NT2/D1 (cell line): ENCODE results near the gene FMN1.
A peak's percentile ranks its signal among the peaks of the same experiment; 100 is the strongest.

Experiments used
- DNase-seq: peaks from one replicate; pipeline ENCODE4 v3.0.0-alpha.2; 2011; ENCODE audit warnings: low read depth, low spot score
- H3K27me3 ChIP-seq: 2 replicates; pipeline ENCODE4 v1.6.0; 2011; ENCODE audit warnings: mild to moderate bottlenecking; ENCODE audit not compliant: insufficient read length, insufficient read depth
- H3K36me3 ChIP-seq: 2 replicates; pipeline ENCODE4 v1.6.1; 2011; ENCODE audit warnings: mild to moderate bottlenecking, low read length, mixed read lengths; ENCODE audit not compliant: insufficient read depth, insufficient read length
- H3K4me1 ChIP-seq: 2 replicates; pipeline ENCODE4 v1.5.1; 2011; ENCODE audit not compliant: insufficient read depth, insufficient read length
- H3K4me3 ChIP-seq: 2 replicates; pipeline ENCODE4 v1.5.1; 2011; ENCODE audit warnings: low read depth; ENCODE audit not compliant: insufficient read length
- H3K9ac ChIP-seq: 2 replicates; pipeline ENCODE4 v1.6.0; 2011; ENCODE audit warnings: low read depth; ENCODE audit not compliant: insufficient read length
- H3K9me3 ChIP-seq: 2 replicates; pipeline ENCODE4 v1.5.1; 2011; ENCODE audit warnings: mild to moderate bottlenecking, low read length; ENCODE audit not compliant: insufficient read depth
- SUZ12 ChIP-seq: IDR thresholded peaks from 2 replicates; pipeline ENCODE4 v1.6.1; 2011; ENCODE audit not compliant: insufficient read length, insufficient read depth; ENCODE audit errors: extremely low read depth
- YY1 ChIP-seq: IDR thresholded peaks from 2 replicates; pipeline ENCODE4 v1.6.1; 2011; ENCODE audit not compliant: insufficient read length, insufficient read depth
- ZNF274 ChIP-seq: IDR thresholded peaks from 2 replicates; pipeline ENCODE4 v1.6.1; 2011; ENCODE audit warnings: mild to moderate bottlenecking, low read depth, low read length

The FMN1 gene

DNA sequence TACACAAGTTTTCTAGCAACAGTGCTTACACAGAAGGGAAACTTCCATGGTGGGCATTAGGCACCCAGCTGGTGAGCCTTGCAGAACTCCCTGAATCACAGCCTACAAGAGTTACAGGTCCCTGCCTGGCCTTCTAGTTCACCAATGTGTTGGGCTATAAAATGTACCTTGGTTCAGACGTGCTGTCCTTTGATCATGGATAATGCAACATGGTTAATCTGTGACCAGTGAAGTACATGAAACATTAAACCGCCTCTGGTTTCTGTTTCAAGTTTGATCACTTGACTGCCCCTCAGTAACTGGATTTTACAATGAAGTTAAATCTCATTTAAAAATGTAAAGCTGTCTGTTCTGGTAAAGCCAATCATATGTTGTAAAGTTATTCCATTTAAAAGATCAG lies 51.8 kb downstream of the FMN1 start:
- Histone ChIP-seq H3K4me3 (no peak overlapping the region), H3K4me1 (no peaks in the 10 kb centered on the region), H3K9me3 (no peaks in the 10 kb centered on the region), H3K9ac (no peak overlapping the region), H3K36me3 (no peaks in the 10 kb centered on the region), H3K27me3 (no peaks in the 10 kb centered on the region)
- no peak for DNase-seq
- TF ChIP-seq ZNF274 (no peak), YY1 (no peak), SUZ12 (no peak)

DNA sequence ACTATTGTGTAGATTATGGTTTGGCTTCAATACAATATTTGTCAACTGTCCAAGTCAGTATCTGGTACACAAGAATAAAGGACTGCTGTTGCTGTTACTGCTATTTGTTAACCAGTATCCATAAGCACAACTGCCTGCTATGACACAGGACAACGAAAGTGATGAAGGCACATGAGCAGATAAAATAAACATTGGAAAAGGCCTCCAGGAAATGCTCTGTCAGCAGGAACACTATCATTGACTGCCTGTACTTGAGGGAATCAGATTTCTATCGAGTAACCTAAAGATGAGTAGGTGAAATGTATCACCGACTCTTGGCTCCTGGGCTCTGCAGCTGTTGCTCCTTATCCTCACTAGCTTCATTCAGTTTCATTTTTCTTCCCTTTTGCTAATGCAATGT lies 56.5 kb downstream of the FMN1 start:
- Histone ChIP-seq H3K9me3 (no peaks in the 10 kb centered on the region), H3K4me1 (no peaks in the 10 kb centered on the region), H3K9ac (no peak overlapping the region), H3K36me3 (no peaks in the 10 kb centered on the region), H3K4me3 (no peak overlapping the region), H3K27me3 (no peaks in the 10 kb centered on the region)
- TF ChIP-seq YY1: no peak
- no peak for TF ChIP-seq ZNF274
- no peak for TF ChIP-seq SUZ12
- no peak for DNase-seq

DNA sequence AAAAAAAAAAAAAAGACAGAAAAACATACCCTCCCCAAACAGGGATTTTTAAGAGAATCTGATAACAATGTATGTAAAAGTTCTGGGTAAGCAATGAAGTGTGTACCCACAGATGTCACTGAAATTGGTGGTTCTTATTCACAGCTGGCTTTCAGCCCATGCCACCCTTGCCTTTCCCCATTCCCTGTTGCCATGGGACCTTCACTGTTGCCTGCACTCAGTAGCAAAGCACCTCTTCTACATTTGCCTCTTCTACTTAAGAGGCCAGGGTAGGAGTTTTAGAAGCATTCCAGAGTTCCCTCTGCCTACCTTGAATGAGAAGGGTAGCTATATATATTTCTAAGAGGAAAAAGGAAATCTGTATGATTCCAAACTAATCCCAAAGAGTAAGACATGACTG lies 57.4 kb downstream of the FMN1 start:
- TF ChIP-seq ZNF274: no peak
- no peak for TF ChIP-seq YY1
- no peak for TF ChIP-seq SUZ12
- H3K9me3 ChIP-seq: no peaks in the 10 kb centered on the region
- H3K27me3 ChIP-seq: no peaks in the 10 kb centered on the region
- H3K4me3 ChIP-seq: no peak overlapping the region
- no peak for DNase-seq
- no peaks in the 10 kb centered on the region for H3K4me1 ChIP-seq
- no peaks in the 10 kb centered on the region for H3K36me3 ChIP-seq
- H3K9ac ChIP-seq: no peak overlapping the region

DNA sequence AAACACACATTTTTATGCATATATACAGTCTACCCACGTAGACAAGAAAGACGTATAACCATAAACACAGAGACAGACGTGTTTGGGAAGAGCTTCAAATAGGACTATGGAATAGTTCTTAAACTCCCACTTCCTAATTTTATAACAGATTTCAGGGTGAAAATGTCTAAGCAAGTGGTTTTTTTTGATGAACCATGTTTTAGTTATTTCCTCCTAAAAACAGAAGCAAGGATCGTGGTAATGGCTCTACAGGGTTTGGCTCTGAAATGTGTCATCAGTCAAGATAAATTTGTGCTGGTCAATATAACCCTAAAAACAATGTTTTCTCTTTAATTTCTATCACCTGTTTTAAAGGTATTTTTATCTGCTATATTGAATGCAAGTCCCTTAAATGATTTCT lies 58.2 kb downstream of the FMN1 start:
- no peaks in the 10 kb centered on the region for H3K27me3 ChIP-seq
- H3K4me3 ChIP-seq: no peak overlapping the region
- H3K36me3 ChIP-seq: no peaks in the 10 kb centered on the region
- H3K4me1 ChIP-seq: no peaks in the 10 kb centered on the region
- no peaks in the 10 kb centered on the region for H3K9me3 ChIP-seq
- DNase-seq: no peak
- TF ChIP-seq ZNF274 (no peak), YY1 (no peak), SUZ12 (no peak)
- H3K9ac ChIP-seq: no peak overlapping the region

DNA sequence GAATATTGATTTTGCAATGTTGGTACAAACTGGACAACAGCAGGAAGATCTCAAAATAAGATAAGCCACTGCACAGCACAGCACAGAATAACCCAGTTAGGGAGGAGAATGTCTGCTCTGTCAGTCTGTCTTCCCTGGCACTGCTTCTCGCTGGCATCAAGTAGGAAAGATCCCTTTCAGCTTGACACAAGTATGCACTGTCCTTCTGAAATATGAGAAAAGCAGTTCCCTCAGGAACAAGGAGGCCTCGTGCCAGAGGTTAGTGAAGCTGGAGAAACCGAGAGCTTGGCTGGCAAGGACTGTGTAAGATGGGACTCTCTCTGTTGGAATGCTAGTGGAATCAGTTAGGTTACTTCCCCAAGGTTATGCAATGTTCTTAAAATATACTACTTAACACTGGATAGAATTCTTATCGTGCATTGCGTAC lies 59.1 kb downstream of the FMN1 start:
- no peaks in the 10 kb centered on the region for H3K27me3 ChIP-seq
- H3K4me3 ChIP-seq: no peak overlapping the region
- H3K9me3 ChIP-seq: no peaks in the 10 kb centered on the region
- no peaks in the 10 kb centered on the region for H3K4me1 ChIP-seq
- TF ChIP-seq YY1 (no peak), SUZ12 (no peak), ZNF274 (no peak)
- H3K36me3 ChIP-seq: no peaks in the 10 kb centered on the region
- DNase-seq: no peak
- no peak overlapping the region for H3K9ac ChIP-seq

DNA sequence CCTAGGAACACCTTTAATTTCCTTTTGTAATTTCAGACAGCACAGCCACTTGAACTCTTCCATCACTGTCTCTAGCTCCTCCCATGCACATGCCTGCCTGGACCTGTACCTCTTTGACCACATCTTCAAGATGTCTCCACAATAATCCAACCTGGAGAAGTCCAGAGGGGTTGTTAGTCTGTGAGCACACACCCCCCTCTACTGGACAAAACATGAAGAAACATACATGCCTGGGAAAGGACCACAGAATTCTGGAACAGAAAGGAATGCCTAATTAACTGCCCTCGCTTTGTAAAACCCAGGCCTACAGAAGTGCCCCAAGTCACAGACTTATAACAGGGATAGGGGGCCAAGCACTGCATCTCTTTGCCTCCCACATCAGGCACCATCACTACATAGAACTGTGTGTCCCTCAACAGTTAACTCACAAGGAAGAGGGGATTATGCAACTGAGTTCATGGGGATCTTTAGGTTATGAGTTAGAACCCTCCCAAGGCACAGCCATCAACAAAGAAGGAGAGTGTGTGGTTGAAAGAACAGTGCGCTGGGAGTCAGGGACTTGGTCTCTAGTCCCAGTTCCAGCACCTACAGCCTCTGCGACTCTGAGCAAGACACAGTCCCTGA lies 61.7 kb downstream of the FMN1 start:
- no peak for TF ChIP-seq SUZ12
- no peak for TF ChIP-seq ZNF274
- TF ChIP-seq YY1: no peak

DNA sequence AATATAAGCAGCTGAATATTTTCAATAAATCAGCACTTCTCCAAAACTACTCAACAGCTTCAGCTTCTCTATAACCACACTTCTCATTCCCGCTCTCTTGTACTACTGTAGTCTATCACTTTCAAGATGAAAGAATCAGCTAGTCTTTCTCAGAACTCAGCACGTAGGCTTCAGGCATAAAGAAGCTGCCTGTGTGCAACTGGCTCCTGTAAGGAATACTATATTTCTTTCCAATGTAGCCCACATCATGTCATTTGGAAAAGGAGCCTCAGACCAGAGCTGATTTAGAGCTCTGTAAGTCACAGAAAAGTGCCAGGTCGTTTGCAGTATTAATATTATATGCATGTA lies 62.3 kb downstream of the FMN1 start:
- DNase-seq: no peak
- no peak overlapping the region for H3K4me3 ChIP-seq
- H3K36me3 ChIP-seq: no peaks in the 10 kb centered on the region
- H3K4me1 ChIP-seq: no peaks in the 10 kb centered on the region
- no peak for TF ChIP-seq SUZ12
- no peak for TF ChIP-seq ZNF274
- TF ChIP-seq YY1: no peak
- no peak overlapping the region for H3K9ac ChIP-seq
- 0 out of 2 replicates have a peak, but pooled peaks cover 6% of the 10 kb centered on the region for H3K9me3 ChIP-seq
- H3K27me3 ChIP-seq: no peaks in the 10 kb centered on the region

More for the DNA sequence above, 61.7 kb downstream of the FMN1 start:
- no peaks in the 10 kb centered on the region for H3K36me3 ChIP-seq
- H3K9me3 ChIP-seq: 0 out of 2 replicates have a peak, but pooled peaks cover 6% of the 10 kb centered on the region
- H3K4me1 ChIP-seq: no peaks in the 10 kb centered on the region
- no peak overlapping the region for H3K4me3 ChIP-seq
- no peaks in the 10 kb centered on the region for H3K27me3 ChIP-seq
- no peak overlapping the region for H3K9ac ChIP-seq
- peak; percentile 59 for DNase-seq

DNA sequence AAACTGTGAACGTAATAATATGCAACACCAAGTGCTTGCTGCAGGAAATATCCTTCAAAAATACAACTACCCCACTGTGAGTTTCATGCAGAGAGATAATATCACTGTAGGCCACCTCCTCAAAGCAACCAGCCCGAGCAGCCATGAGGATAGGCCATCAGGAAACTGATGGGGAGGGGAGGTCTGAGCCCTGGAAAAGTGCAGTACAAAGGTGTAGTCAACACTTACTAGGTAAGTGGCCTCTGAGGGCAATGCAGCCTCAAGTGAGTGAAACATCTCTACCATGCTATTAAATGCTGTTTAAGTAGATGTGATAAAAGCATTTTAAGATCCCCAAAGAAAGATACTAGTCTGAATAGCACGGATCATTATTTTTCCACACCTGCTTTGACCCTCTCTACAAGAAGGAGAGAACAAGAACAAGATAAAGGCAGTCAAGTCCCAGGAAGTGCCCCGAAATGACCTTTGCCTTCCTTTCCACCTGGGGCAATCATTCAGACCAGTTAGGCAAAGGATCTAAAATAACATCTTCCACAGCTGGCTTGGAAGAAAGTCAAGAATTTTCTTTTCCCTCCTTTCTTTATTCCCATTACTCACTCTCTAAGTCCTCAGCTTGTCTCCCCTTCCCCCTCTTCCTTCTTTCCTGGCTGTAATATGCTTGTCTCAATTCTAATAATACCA lies 62.8 kb downstream of the FMN1 start:
- no peak for TF ChIP-seq SUZ12
- no peak for TF ChIP-seq YY1
- no peak for TF ChIP-seq ZNF274
- Histone ChIP-seq H3K4me1 (no peaks in the 10 kb centered on the region), H3K9me3 (0 out of 2 replicates have a peak, but pooled peaks cover 6% of the 10 kb centered on the region), H3K36me3 (no peaks in the 10 kb centered on the region), H3K4me3 (no peak overlapping the region), H3K9ac (no peak overlapping the region), H3K27me3 (no peaks in the 10 kb centered on the region)
- DNase-seq: no peak
